SU-DHL-6 (cell line): ENCODE data around the gene RALGPS1.

Source experiments
- EZH2phosphoT487 ChIP-seq: fragments of 200-600 bp; sonication (generic), shearing (Covaris generic); conservative IDR thresholded peaks from 2 replicates; pipeline ENCODE4 v1.6.1; 2018; ENCODE audit warnings: mild to moderate bottlenecking, antibody characterized with exemption, low read length, moderate library complexity, mixed read lengths
- TF ChIP-seq, protein P1 (sequence below): fragments of 200-600 bp; sonication (generic); IDR thresholded peaks from one replicate; pipeline ENCODE4 v1.5.1; 2017; ENCODE audit warnings: antibody characterized with exemption, mild to moderate bottlenecking, low read length, moderate library complexity; ENCODE audit not compliant: insufficient read depth, poor library complexity, severe bottlenecking

DNA sequence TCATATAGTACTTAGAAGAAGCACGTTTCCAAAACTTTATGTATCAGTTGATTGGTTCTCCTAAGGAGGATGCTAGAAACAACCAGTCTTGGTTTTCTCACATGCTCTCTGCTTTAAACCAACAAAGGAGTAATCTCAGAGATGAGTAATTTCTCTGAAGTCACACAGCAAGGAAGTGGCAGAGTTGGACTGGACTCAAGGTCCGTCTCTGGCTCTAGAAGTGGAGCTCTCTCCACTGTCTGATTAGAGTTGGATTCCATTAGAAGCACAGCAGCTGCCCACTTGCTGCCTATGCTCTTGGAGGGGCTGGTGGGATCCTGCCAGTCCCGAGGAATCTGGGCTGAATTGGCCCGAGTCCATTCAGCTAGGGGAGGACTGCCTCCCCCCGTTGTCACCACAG is 21.0 kb downstream of the RALGPS1 start:
- TF ChIP-seq, protein P1, sequence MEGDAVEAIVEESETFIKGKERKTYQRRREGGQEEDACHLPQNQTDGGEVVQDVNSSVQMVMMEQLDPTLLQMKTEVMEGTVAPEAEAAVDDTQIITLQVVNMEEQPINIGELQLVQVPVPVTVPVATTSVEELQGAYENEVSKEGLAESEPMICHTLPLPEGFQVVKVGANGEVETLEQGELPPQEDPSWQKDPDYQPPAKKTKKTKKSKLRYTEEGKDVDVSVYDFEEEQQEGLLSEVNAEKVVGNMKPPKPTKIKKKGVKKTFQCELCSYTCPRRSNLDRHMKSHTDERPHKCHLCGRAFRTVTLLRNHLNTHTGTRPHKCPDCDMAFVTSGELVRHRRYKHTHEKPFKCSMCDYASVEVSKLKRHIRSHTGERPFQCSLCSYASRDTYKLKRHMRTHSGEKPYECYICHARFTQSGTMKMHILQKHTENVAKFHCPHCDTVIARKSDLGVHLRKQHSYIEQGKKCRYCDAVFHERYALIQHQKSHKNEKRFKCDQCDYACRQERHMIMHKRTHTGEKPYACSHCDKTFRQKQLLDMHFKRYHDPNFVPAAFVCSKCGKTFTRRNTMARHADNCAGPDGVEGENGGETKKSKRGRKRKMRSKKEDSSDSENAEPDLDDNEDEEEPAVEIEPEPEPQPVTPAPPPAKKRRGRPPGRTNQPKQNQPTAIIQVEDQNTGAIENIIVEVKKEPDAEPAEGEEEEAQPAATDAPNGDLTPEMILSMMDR: no peak
- TF ChIP-seq EZH2phosphoT487: no peak
